ENCODE measurements around the gene RLN2. TPM values are rescaled to one million over a fixed set of nuclear protein-coding genes. Genes with fewer than 3 reads are reported as not detected.
A peak's percentile ranks its signal among the peaks of the same experiment; 100 is the strongest.
"Not testable (repeated sequence)": the region's sequence is repeated elsewhere in the genome, so short reads cannot be mapped to it uniquely, and the experiment has no call there.

Gene RLN2
- total RNA-seq, 2 experiments from 2014 or later, result 3.4 to 4.0 TPM

DNA sequence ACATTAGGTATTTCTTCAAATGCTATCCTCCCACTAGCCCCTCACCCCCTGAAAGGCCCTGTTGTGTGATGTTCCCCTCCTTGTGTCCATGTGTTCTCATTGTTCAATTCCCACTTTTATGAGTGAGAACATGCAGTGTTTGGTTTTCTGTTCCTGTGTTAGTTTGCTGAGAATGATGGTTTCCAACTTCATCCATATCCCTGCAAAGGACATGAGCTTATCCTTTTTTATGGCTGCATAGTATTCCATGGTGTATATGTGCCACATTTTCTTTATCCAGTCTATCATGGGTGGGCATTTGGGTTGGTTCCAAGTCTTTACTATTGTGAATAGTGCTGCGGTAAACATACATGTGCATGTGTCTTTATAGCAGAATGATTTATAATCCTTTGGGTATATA, 11.9 kb upstream of the RLN2 start:
- H3K4me1 Mint-ChIP-seq (ENCODE audit: low read depth); H3K4me3 Mint-ChIP-seq; H3K27ac Mint-ChIP-seq; intact Hi-C loops (cut with micrococcal nuclease); DNase-seq; CTCF ChIA-PET; H3K27me3 Mint-ChIP-seq (ENCODE audit: low read depth): not testable (repeated sequence)
- Mint-ChIP-seq H3K36me3 (ENCODE audit: low read depth) (peaks cover 15% of the 10 kb centered on the region), H3K9me3 (peaks cover 20% of the 10 kb centered on the region)

DNA sequence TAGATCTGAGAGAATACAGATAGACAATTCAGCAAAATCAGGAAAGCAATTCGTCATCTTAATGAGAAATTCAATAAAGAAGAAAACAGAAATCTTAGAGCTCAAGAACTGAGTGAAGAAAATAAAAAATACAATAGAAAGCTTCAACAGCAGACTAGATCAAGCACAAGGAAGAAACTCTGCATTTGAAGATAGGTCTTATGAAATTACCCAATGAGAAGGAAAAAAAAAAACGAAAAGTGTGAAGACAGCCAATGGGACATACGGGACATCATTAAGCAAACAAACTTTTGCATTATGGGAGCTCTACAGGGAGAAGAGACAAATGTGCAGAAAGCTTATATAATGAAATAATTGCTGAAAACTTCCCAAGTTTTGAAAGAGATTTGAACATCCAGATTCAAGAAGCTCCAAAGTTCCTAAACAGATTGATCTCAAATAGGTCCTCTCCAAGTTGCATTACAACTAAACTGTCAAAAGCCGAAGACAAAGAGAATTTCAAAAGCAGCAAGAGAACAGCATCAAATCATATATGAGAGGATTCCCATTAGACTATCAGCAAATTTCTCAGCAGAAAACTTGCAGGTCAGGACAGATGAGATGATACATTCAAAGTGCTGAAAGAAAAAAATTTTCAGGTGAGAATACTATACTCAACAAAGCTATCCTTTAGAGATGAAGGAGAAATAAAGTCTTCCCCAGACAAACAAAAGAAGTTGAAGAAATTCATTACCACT, 10.8 kb upstream of the RLN2 start:
- Mint-ChIP-seq H3K36me3 (ENCODE audit: low read depth) (peaks cover 15% of the 10 kb centered on the region), H3K4me3 (no peak overlapping the region), H3K9me3 (peaks cover 20% of the 10 kb centered on the region), H3K27me3 (ENCODE audit: low read depth) (no peaks in the 10 kb centered on the region), H3K4me1 (ENCODE audit: low read depth) (no peaks in the 10 kb centered on the region), H3K27ac (no peak overlapping the region)
- intact Hi-C loops (cut with micrococcal nuclease), result no loop called here
- CTCF ChIA-PET, result interaction anchor here (0.6 to 1.6 kb wide), 2 partner anchors 11 to 33 kb away, joined by 3 to 4 read pairs; partner anchors contain the start of gene RLN2
- DNase-seq, result no peak

DNA sequence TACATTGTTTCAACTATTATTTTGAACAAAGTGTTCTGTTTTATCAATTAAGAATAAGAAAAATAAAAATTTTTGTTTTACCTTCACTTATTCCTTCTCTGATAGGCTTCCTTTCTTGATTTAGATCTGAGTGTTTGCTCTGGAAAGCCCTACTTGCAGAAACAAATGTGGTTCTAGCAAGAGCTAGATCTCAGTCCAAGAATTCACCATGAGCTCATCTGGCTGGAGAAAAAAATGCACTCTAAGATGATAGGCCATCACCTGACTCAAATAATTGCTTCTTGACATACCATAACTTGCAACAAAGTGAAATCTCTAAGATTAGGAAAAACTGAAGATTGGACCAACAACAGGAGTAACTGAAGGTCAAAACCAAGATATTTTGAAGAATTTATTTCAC, 6.3 kb upstream of the RLN2 start:
- peaks cover 10% of the 10 kb centered on the region for H3K36me3 Mint-ChIP-seq (ENCODE audit: low read depth)
- no peaks in the 10 kb centered on the region for H3K4me1 Mint-ChIP-seq (ENCODE audit: low read depth)
- H3K4me3 Mint-ChIP-seq, result no peak overlapping the region
- no peaks in the 10 kb centered on the region for H3K27me3 Mint-ChIP-seq (ENCODE audit: low read depth)
- CTCF ChIA-PET, result no interaction called here
- no peak overlapping the region for H3K27ac Mint-ChIP-seq
- H3K9me3 Mint-ChIP-seq, result peaks cover 15% of the 10 kb centered on the region
- intact Hi-C loops (cut with micrococcal nuclease), result no loop called here
- DNase-seq, result no peak

DNA sequence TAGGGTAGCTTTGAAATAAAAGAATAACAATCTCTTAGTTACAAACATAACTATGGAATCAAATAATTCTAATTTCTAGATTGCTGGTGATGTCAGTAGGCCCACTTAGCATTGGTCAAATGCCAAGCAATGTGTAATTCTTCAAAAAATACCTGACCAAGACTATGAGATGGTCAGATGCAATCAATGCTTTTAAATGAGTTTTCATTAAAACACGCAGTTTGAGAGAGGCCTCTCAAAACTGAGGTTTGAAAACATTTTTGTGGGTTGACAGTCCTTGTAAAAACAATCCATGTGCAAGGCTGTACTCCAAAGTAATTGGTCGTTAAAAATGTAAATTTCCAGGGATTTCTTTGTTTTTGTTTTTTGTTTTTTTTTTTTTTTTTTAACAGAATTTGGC, 1.2 kb upstream of the RLN2 start:
- CTCF ChIA-PET, result no interaction called here
- H3K4me3 Mint-ChIP-seq, result no peak overlapping the region
- no peak for DNase-seq
- H3K4me1 Mint-ChIP-seq (ENCODE audit: low read depth), result peaks cover 18% of the 10 kb centered on the region
- H3K27me3 Mint-ChIP-seq (ENCODE audit: low read depth), result no peaks in the 10 kb centered on the region
- H3K27ac Mint-ChIP-seq, result no peak overlapping the region
- intact Hi-C loops (cut with micrococcal nuclease), result no loop called here
- no peaks in the 10 kb centered on the region for H3K9me3 Mint-ChIP-seq
- no peaks in the 10 kb centered on the region for H3K36me3 Mint-ChIP-seq (ENCODE audit: low read depth)

DNA sequence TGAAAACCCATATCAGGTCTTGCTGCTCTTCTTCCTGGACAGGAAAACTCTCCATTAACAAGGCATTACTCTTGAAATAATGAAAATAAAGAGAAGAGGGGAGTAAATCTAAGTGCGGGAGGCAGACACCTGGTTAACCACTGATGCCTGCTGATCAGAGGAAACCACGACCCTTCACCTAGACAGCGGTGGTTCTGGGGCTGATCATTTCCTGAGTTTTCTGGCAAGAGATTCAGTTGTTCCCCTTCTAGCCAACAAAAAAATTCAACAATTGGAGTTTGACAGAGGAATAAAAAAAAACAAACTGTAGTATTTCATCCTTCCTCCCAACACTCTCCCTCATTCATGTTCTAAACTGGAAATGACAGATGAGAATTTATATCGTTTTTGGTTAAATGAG, 3.0 kb downstream of the RLN2 start:
- intact Hi-C loops (cut with micrococcal nuclease), result loop anchor here (5.0 kb wide), 1 partner anchor 36 kb away; the partner anchor contains the start of gene RLN1
- Mint-ChIP-seq H3K9me3 (peaks cover 4% of the 10 kb centered on the region), H3K27ac (no peak overlapping the region), H3K4me3 (peak overlapping the region; percentile 6), H3K27me3 (ENCODE audit: low read depth) (no peaks in the 10 kb centered on the region), H3K4me1 (ENCODE audit: low read depth) (peaks cover 18% of the 10 kb centered on the region), H3K36me3 (ENCODE audit: low read depth) (peaks cover 8% of the 10 kb centered on the region)
- peak; percentile 27 for DNase-seq
- CTCF ChIA-PET, result no interaction called here

DNA sequence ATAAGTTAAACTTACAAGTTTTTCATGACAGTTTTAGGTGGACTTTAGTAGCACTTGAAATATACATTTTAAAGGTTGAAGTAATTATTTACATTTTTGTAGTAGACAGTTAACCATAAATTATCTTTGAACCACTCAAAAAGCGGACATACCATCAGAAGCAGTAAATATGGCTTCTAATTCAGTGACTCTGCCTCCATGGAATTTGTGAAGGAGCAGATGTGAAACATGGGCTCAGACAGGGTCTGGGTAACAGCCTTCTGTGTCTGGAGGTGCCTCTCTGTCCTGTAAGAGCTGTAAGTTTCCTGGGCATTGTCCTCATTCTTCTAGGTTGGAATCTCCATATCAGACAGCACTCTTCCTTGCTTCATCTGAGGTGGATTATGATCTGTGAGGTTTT, 12.4 kb downstream of the RLN2 start:
- Mint-ChIP-seq H3K9me3 (peaks cover 33% of the 10 kb centered on the region), H3K27me3 (ENCODE audit: low read depth) (no peaks in the 10 kb centered on the region), H3K4me3 (no peak overlapping the region), H3K36me3 (ENCODE audit: low read depth) (peaks cover 16% of the 10 kb centered on the region), H3K4me1 (ENCODE audit: low read depth) (no peaks in the 10 kb centered on the region), H3K27ac (no peak overlapping the region)
- intact Hi-C loops (cut with micrococcal nuclease), result no loop called here
- CTCF ChIA-PET, result interaction anchor here (0.6 kb wide), 2 partner anchors 150 to 188 kb away, joined by 3 read pairs; no protein-coding TSS in a partner anchor
- DNase-seq, result no peak

DNA sequence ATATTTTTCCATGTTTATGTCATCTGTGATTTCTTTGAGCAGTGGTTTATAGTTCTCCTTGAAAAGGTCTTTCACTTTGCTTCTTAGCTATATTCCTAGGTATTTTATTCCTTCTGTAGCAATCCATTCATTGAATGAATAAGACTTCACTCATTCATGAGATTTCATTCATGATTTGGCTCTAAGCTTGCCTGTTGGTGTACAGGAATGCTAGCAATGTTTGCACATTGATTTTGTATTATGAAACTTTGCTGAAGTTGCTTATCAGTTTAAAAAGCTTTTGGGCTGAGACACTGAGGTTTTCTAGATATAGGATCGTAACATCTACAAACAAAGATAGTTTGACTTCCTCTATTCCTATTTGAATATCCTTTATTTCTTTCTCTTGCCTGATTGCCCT, 15.9 kb downstream of the RLN2 start:
- Mint-ChIP-seq H3K36me3 (ENCODE audit: low read depth) (no peaks in the 10 kb centered on the region), H3K4me1 (ENCODE audit: low read depth) (peaks cover 3% of the 10 kb centered on the region), H3K27ac (no peak overlapping the region), H3K9me3 (peaks cover 20% of the 10 kb centered on the region), H3K4me3 (no peak overlapping the region), H3K27me3 (ENCODE audit: low read depth) (no peaks in the 10 kb centered on the region)
- CTCF ChIA-PET, result no interaction called here
- DNase-seq, result no peak
- intact Hi-C loops (cut with micrococcal nuclease), result no loop called here

DNA sequence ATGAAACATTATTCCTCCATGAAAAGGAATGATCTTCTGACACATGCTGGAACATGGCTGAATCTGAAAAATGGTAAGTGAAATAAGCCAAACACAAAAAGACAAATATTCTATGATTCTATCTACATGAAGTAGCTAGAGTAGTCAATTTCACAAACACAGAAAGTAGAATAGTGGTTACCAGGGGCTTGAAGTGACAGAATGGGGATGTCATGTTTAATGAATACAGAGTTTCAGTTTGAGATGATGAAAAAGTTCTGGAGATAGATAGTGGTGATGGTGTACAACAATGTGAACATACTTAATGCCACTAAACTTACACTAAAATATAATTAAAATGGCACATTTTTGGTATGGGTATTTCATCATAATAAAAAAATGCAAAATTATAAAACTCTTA, 18.3 kb downstream of the RLN2 start:
- Mint-ChIP-seq H3K4me1 (ENCODE audit: low read depth) (peaks cover 3% of the 10 kb centered on the region), H3K36me3 (ENCODE audit: low read depth) (no peaks in the 10 kb centered on the region), H3K9me3 (peaks cover 20% of the 10 kb centered on the region), H3K4me3 (no peak overlapping the region), H3K27me3 (ENCODE audit: low read depth) (no peaks in the 10 kb centered on the region), H3K27ac (no peak overlapping the region)
- intact Hi-C loops (cut with micrococcal nuclease), result no loop called here
- DNase-seq, result no peak
- CTCF ChIA-PET, result interaction anchor here (0.6 kb wide), 1 partner anchor 501 kb away, joined by 3 read pairs; no protein-coding TSS in a partner anchor

DNA sequence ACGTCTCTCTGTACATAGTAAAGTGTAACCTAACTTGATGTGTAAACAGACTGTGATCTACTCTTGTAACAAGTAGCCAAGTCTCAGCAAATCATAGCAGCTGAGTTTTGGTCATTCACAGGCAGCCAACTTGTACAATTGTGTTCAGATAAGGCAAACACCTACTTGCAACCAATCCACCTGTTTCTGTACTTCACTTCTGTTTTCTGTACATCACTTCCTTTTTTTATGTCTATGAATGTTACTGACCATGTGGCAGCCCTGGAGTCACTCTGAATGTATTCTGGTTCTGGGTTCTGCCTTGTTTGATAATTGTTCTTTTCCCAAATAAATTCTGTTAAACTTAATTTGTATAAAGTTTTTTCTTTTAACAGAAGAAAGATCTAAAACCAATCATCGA, 26.0 kb downstream of the RLN2 start:
- CTCF ChIA-PET, result interaction anchor here (1.2 kb wide), 1 partner anchor 140 kb away, joined by 5 read pairs; no protein-coding TSS in a partner anchor
- no peaks in the 10 kb centered on the region for H3K27me3 Mint-ChIP-seq (ENCODE audit: low read depth)
- no peaks in the 10 kb centered on the region for H3K36me3 Mint-ChIP-seq (ENCODE audit: low read depth)
- intact Hi-C loops (cut with micrococcal nuclease), result no loop called here
- peaks cover 3% of the 10 kb centered on the region for H3K9me3 Mint-ChIP-seq
- DNase-seq, result no peak
- no peak overlapping the region for H3K27ac Mint-ChIP-seq
- no peaks in the 10 kb centered on the region for H3K4me1 Mint-ChIP-seq (ENCODE audit: low read depth)
- H3K4me3 Mint-ChIP-seq, result no peak overlapping the region

DNA sequence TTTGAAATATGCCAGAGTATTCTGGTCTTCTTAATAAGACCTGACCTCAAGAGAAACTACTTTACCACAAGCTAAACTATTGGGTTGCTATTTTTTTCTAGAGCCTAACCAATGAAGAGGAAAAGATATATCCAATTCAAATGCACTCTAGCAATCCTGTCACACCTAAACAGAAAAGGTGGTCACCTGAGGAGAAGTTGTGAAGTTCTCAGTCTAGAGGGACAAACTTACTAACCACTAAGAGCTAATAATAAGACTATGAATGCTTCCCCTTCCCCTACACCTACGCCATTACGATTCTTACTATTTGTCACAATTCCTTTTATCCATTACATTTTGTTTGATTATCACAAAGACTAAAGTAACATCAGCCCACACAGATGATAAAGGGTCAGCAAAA, 29.7 kb downstream of the RLN2 start:
- no peak overlapping the region for H3K27ac Mint-ChIP-seq
- peaks cover 3% of the 10 kb centered on the region for H3K9me3 Mint-ChIP-seq
- H3K4me3 Mint-ChIP-seq, result no peak overlapping the region
- no peaks in the 10 kb centered on the region for H3K36me3 Mint-ChIP-seq (ENCODE audit: low read depth)
- H3K27me3 Mint-ChIP-seq (ENCODE audit: low read depth), result no peaks in the 10 kb centered on the region
- H3K4me1 Mint-ChIP-seq (ENCODE audit: low read depth), result no peaks in the 10 kb centered on the region
- CTCF ChIA-PET, result interaction anchor here (0.7 to 1.0 kb wide), 3 partner anchors 11 to 149 kb away, joined by 3 to 4 read pairs (median 3); no protein-coding TSS in a partner anchor
- DNase-seq, result no peak
- intact Hi-C loops (cut with micrococcal nuclease), result no loop called here

DNA sequence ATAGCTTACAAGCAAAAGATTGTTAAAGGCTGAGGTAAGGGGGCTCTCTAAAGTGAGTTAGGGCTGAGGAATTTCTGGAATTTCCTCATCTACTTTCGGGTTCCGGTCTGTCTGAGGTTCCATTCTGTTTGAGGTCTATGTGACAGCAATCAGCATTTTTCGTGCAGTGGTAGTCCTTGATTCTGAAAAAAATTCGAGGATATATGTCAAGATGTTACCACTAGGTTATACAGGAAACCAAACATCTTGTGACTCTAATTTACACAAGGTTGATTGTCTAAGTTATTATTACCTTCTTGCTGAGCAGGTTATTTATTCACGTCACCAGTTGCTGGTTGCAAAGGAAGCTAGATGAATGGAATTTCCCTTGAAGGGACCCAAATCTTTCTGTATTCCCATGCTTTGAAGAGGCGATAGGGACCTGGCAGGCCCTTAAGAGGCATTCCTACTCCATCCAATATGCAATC, 35.2 kb downstream of the RLN2 start:
- Mint-ChIP-seq H3K9me3 (no peaks in the 10 kb centered on the region), H3K27me3 (ENCODE audit: low read depth) (no peaks in the 10 kb centered on the region), H3K4me3 (no peak overlapping the region), H3K4me1 (ENCODE audit: low read depth) (peaks cover 8% of the 10 kb centered on the region), H3K36me3 (ENCODE audit: low read depth) (no peaks in the 10 kb centered on the region), H3K27ac (no peak overlapping the region)
- CTCF ChIA-PET, result no interaction called here
- intact Hi-C loops (cut with micrococcal nuclease), result loop anchor here (10.0 kb wide), 1 partner anchor 156 kb away; no protein-coding TSS in a partner anchor
- no peak for DNase-seq

DNA sequence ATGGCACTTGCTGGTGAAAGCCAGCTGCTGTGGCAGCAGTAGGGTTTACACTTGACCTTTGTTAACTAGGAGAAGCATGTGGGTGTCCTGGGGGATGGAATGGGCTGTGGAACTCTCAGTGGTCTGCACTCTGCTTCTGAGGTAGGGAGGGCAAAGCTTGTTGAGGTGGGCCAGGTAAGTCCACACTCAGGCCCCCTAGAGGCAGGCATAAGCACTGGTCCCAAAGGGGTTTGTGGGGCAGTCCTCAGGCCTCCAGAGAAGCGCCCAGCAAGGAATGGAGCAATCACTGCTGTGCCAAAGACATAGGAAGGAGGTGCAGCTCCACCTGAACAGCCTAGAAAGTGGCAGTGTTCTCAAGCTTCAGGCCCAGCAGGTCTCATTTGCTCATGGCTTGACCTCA, 38.6 kb downstream of the RLN2 start:
- CTCF ChIA-PET, result interaction anchor here (0.7 to 1.9 kb wide), 6 partner anchors 62 to 506 kb away, joined by 3 to 6 read pairs (median 3); no protein-coding TSS in a partner anchor
- no peak for DNase-seq
- Mint-ChIP-seq H3K4me1 (ENCODE audit: low read depth) (peaks cover 15% of the 10 kb centered on the region), H3K27ac (no peak overlapping the region), H3K9me3 (no peaks in the 10 kb centered on the region), H3K27me3 (ENCODE audit: low read depth) (no peaks in the 10 kb centered on the region), H3K4me3 (no peak overlapping the region), H3K36me3 (ENCODE audit: low read depth) (no peaks in the 10 kb centered on the region)
- intact Hi-C loops (cut with micrococcal nuclease), result loop anchor here (2.0 to 10.0 kb wide), 2 partner anchors 159 to 503 kb away; no protein-coding TSS in a partner anchor

DNA sequence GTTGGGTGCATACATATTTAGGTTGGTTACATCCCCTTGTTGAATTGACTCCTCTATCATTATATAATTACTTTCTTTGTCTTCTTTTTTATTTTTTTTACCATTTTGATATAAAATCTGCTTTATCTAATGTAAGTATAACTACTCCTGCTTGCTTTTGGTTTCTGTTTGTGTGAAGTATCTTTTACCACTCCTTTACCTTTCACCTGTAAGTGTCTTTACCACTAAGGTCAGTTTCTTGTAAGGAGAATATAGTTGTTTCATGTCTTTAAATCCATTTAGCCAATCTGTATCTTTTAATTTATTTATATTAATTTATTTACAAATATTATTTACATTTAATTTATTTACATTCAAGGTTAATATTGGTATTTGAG, 40.3 kb downstream of the RLN2 start:
- Mint-ChIP-seq H3K36me3 (ENCODE audit: low read depth) (no peaks in the 10 kb centered on the region), H3K4me3 (no peak overlapping the region), H3K9me3 (peaks cover 2% of the 10 kb centered on the region), H3K27me3 (ENCODE audit: low read depth) (no peaks in the 10 kb centered on the region), H3K4me1 (ENCODE audit: low read depth) (peaks cover 15% of the 10 kb centered on the region), H3K27ac (no peak overlapping the region)
- CTCF ChIA-PET, result interaction anchor here (0.9 to 1.2 kb wide), 5 partner anchors 11 to 178 kb away, joined by 3 to 7 read pairs (median 3); no protein-coding TSS in a partner anchor
- DNase-seq, result no peak
- intact Hi-C loops (cut with micrococcal nuclease), result loop anchor here (2.0 to 10.0 kb wide), 4 partner anchors 33 to 501 kb away; no protein-coding TSS in a partner anchor

All from activated naive CD4-positive, alpha-beta T cell treated with anti-CD3 and anti-CD28 coated beads for 36 hours (primary cell).